ENCODE measurements around the gene GGA3.

GGA3 gene

DNA sequence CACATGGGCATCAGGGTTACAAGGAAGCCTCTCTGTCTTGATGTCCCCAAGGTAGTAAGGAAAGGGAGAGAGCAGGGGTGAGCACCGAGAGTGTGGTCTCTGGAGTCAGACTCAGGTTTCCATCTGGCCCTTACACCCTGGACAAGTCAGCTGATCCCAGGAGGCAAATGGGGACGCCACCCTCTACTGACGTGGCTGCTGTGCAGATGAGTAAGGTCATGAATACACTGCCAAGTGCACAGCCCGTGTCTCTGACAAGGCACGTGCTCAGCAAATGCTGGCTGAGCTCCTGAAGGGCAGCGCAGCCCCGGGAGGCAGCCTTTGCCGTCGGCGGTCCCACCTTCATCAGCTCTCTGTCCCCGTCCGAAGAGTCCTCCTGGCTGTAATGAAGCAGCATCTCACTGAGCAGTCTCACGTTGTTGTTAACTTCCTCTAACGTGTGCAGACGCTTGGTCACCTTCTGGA lies 19.4 kb downstream of the GGA3 start:
- DNase-seq (ENCODE audit: extremely low spot score), result no peak
- ChIA-PET POLR2A (interaction anchor here (1.1 kb wide), 1 partner anchor 128 kb away, joined by 3 read pairs; no protein-coding TSS in a partner anchor), CTCF (interaction anchor here (1.2 to 7.4 kb wide), 6 partner anchors 16 to 128 kb away, joined by 3 to 87 read pairs (median 12); partner anchors contain the start of genes GGA3, MIF4GD, MRPS7 and NT5C)
- no peak for TF ChIP-seq CTCF (IDR thresholded peaks at IDR 0.05; ENCODE audit: control extremely low read depth, extremely low read depth, low read depth, missing control alignments)

- no peak for DNase-seq (ENCODE audit: extremely low spot score)
- ChIA-PET POLR2A (no interaction called here), CTCF (interaction anchor here (1.2 to 7.4 kb wide), 8 partner anchors 7 to 279 kb away, joined by 3 to 87 read pairs (median 14); partner anchors contain the start of genes GGA3, MIF4GD, MRPS7 and NT5C)
- TF ChIP-seq CTCF (IDR thresholded peaks at IDR 0.05; ENCODE audit: control extremely low read depth, extremely low read depth, low read depth, missing control alignments), result no peak
These were observed 19.9 kb downstream of the GGA3 start for GRCh38 chr17:75241502-75241901.

GRCh38 chr17:75241143-75241430 lies 20.3 kb downstream of the GGA3 start:
- CTCF ChIA-PET, result interaction anchor here (1.2 to 7.4 kb wide), 6 partner anchors 8 to 279 kb away, joined by 3 to 87 read pairs (median 14); partner anchors contain the start of genes GGA3, MRPS7 and NT5C
- TF ChIP-seq CTCF (IDR thresholded peaks at IDR 0.05; ENCODE audit: control extremely low read depth, extremely low read depth, low read depth, missing control alignments), result no peak
- POLR2A ChIA-PET, result no interaction called here
- DNase-seq (ENCODE audit: extremely low spot score), result no peak

DNA sequence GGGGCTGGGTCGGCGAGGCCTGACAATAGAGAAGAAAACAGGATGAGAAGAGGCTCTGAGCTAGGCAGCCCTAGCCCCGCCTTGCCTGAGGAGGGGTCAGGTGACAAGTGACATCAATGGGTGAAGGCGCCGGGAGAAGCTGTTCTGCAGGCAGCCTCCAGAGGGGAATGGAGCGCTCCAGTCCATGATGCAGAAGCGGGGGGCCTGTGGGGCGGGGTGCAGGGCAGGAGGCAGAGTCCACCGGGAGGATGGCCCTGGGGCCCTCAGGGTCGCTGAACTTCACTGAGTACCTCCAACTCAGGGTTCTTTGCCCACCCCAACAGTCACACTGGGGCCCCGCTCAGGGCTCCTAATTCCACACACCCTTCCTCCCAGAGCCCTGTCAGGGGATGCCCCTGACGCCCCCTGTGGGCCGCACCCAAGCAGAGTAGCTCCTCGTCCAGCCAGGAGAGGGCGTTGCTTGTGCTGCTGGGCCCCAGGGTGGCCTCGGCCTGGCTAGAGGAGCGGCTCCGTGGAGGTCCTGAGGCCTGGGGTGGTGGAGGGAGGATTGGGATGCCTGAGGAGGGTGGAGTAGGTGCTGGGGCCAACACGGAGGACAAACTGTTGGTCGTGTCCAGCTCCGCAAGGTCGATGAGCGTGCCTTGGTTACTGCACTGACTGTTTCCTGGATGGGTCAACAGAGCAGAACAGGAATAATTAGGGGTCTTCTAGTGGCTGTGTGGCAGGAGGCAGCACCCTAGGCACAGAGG lies 20.8 kb downstream of the GGA3 start:
- ChIA-PET CTCF (interaction anchor here (1.2 to 7.4 kb wide), 11 partner anchors 8 to 278 kb away, joined by 3 to 87 read pairs (median 5); partner anchors contain the start of genes GGA3, MRPS7, NT5C and SLC25A19), POLR2A (interaction anchor here (1.3 kb wide), 1 partner anchor 13 kb away, joined by 3 read pairs; no protein-coding TSS in a partner anchor)
- TF ChIP-seq CTCF (IDR thresholded peaks at IDR 0.05; ENCODE audit: control extremely low read depth, extremely low read depth, low read depth, missing control alignments), result peak; percentile 59
- DNase-seq (ENCODE audit: extremely low spot score), result peak; percentile 54

- CTCF ChIA-PET, result interaction anchor here (0.9 to 7.4 kb wide), 15 partner anchors 9 to 311 kb away, joined by 3 to 87 read pairs (median 5); partner anchors contain the start of genes GGA3, MIF4GD, MRPS7 and SLC25A19
- POLR2A ChIA-PET, result interaction anchor here (1.3 kb wide), 1 partner anchor 12 kb away, joined by 3 read pairs; no protein-coding TSS in a partner anchor
- no peak for TF ChIP-seq CTCF (IDR thresholded peaks at IDR 0.05; ENCODE audit: control extremely low read depth, extremely low read depth, low read depth, missing control alignments)
- no peak for DNase-seq (ENCODE audit: extremely low spot score)
These were observed 21.5 kb downstream of the GGA3 start for GRCh38 chr17:75239778-75240393.

- no peak for TF ChIP-seq CTCF (IDR thresholded peaks at IDR 0.05; ENCODE audit: control extremely low read depth, extremely low read depth, low read depth, missing control alignments)
- no peak for DNase-seq (ENCODE audit: extremely low spot score)
- POLR2A ChIA-PET, result no interaction called here
- CTCF ChIA-PET, result interaction anchor here (0.9 to 7.4 kb wide), 13 partner anchors 10 to 310 kb away, joined by 3 to 87 read pairs (median 5); partner anchors contain the start of genes MIF4GD and SLC25A19
These were observed 22.2 kb downstream of the GGA3 start for GRCh38 chr17:75239214-75239613.
